DND-41 (cell line): ENCODE data around the gene EFNA2.

Source experiments
- ATAC-seq: fragments of 200-7000 bp; cut with Tn5 transposase; 3 replicates; pipeline ENCODE4 v1.9.1; 2021; ENCODE audit warnings: low read depth; ENCODE audit not compliant: insufficient read depth
- DNase-seq: peaks from one replicate; pipeline ENCODE4 v3.0.0-alpha.2; 2020
- H2AFZ ChIP-seq: 2 replicates; pipeline ENCODE4 v1.6.0; 2012; ENCODE audit warnings: low read depth, low read length
- H3K27ac ChIP-seq: 2 replicates; pipeline ENCODE4 v1.5.1; 2012; ENCODE audit warnings: low read length, inconsistent platforms
- H3K27me3 ChIP-seq: fragments of 200-600 bp; sonication (generic); 2 replicates; pipeline ENCODE4 v1.6.0; 2012; ENCODE audit warnings: low read length, mild to moderate bottlenecking, inconsistent platforms; ENCODE audit not compliant: insufficient read depth, poor library complexity
- H3K36me3 ChIP-seq: 2 replicates; pipeline ENCODE4 v1.5.1; 2012; ENCODE audit warnings: low read length, inconsistent platforms; ENCODE audit not compliant: insufficient read depth
- H3K4me1 ChIP-seq: 2 replicates; pipeline ENCODE4 v1.5.1; 2012; ENCODE audit warnings: mild to moderate bottlenecking, low read length; ENCODE audit not compliant: insufficient read depth
- H3K4me2 ChIP-seq: 2 replicates; pipeline ENCODE4 v1.6.0; 2012; ENCODE audit warnings: mild to moderate bottlenecking, moderate library complexity, low read length, inconsistent platforms; ENCODE audit not compliant: insufficient read depth
- H3K4me3 ChIP-seq, 2 experiments: fragments of 200-600 bp in 1 of 2; shearing (Covaris generic) in 1 of 2; 2 replicates each; pipeline ENCODE4 v1.5.1; 2012 to 2016; ENCODE audit warnings: inconsistent platforms in 2 of 2, low read length in 2 of 2, mild to moderate bottlenecking in 2 of 2, low read depth in 1 of 2, moderate library complexity in 1 of 2
- H3K79me2 ChIP-seq: 2 replicates; pipeline ENCODE4 v1.6.0; 2012; ENCODE audit warnings: low read length, inconsistent platforms; ENCODE audit not compliant: insufficient read depth
- H3K9ac ChIP-seq: 2 replicates; pipeline ENCODE4 v1.6.0; 2012; ENCODE audit warnings: low read depth, mild to moderate bottlenecking, inconsistent platforms, low read length, moderate library complexity
- H3K9me3 ChIP-seq: 2 replicates; pipeline ENCODE4 v1.5.1; 2012; ENCODE audit warnings: low read length, moderate library complexity, mild to moderate bottlenecking, inconsistent platforms; ENCODE audit not compliant: insufficient read depth, severe bottlenecking
- H4K20me1 ChIP-seq: 2 replicates; pipeline ENCODE4 v1.6.0; 2012; ENCODE audit warnings: low read length; ENCODE audit not compliant: insufficient read depth
- EZH2 ChIP-seq: IDR thresholded peaks from 3 replicates; pipeline ENCODE4 v1.6.1; 2012; ENCODE audit warnings: borderline replicate concordance, low read depth, mild to moderate bottlenecking, moderate library complexity, low read length, inconsistent platforms; ENCODE audit not compliant: severe bottlenecking
- TF ChIP-seq, protein P1 (sequence below): IDR thresholded peaks from 2 replicates; pipeline ENCODE4 v1.5.1; 2012; ENCODE audit warnings: borderline replicate concordance, low read length, moderate library complexity, mild to moderate bottlenecking; ENCODE audit not compliant: poor library complexity, severe bottlenecking; ENCODE audit errors: extremely low read depth

Gene EFNA2

DNA sequence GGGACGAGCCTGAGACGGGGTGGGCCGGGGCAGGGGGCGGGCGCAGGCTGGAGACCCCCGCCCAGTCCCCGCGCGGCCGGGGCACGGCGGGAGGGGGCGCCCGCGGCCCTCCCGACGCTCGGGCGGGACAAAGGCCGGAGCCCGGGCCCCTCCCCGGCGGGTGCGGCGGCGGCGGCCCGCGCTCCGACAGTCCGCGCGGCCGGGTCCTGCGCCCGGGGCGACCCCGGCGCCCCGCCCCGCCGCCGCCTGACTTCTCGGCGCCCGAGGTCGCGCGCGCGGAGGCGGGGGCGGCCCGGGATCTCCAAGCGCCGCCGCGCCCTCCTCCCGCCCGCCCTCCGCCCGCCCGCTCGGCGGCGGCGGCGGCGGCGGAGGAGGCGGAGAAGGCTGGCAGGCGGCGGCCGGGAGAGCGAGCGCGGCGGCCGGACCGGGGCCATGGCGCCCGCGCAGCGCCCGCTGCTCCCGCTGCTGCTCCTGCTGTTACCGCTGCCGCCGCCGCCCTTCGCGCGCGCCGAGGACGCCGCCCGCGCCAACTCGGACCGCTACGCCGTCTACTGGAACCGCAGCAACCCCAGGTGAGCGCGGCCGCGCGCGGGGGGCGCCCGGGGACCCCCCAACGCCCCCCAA lies at the start of gene EFNA2:
Gene EFNA2 (plus strand): TSS at position 137 of the 624 bp plus-strand sequence. CDS start 296 bp downstream, at position 433.
- no peak for ATAC-seq
- no peak within 1 kb of the TSS for H3K9ac ChIP-seq
- no peaks in the 10 kb centered on the region for H3K9me3 ChIP-seq
- H3K27ac ChIP-seq = no peak within 1 kb of the TSS
- no peaks in the 10 kb centered on the region for H3K4me1 ChIP-seq
- no peaks in the 10 kb centered on the region for H3K27me3 ChIP-seq
- no peaks in the 10 kb centered on the region for H3K79me2 ChIP-seq
- H3K36me3 ChIP-seq = no peaks in the 10 kb centered on the region
- no peak within 1 kb of the TSS for H2AFZ ChIP-seq
- DNase-seq = no peak
- H3K4me3 ChIP-seq = no peak within 1 kb of the TSS
- TF ChIP-seq, protein P1, sequence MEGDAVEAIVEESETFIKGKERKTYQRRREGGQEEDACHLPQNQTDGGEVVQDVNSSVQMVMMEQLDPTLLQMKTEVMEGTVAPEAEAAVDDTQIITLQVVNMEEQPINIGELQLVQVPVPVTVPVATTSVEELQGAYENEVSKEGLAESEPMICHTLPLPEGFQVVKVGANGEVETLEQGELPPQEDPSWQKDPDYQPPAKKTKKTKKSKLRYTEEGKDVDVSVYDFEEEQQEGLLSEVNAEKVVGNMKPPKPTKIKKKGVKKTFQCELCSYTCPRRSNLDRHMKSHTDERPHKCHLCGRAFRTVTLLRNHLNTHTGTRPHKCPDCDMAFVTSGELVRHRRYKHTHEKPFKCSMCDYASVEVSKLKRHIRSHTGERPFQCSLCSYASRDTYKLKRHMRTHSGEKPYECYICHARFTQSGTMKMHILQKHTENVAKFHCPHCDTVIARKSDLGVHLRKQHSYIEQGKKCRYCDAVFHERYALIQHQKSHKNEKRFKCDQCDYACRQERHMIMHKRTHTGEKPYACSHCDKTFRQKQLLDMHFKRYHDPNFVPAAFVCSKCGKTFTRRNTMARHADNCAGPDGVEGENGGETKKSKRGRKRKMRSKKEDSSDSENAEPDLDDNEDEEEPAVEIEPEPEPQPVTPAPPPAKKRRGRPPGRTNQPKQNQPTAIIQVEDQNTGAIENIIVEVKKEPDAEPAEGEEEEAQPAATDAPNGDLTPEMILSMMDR = no peak
- TF ChIP-seq EZH2 = no peak
- peaks cover 3% of the 10 kb centered on the region; the same call in 1 of the 2 replicates for H4K20me1 ChIP-seq
- H3K4me2 ChIP-seq = no peak within 1 kb of the TSS

DNA sequence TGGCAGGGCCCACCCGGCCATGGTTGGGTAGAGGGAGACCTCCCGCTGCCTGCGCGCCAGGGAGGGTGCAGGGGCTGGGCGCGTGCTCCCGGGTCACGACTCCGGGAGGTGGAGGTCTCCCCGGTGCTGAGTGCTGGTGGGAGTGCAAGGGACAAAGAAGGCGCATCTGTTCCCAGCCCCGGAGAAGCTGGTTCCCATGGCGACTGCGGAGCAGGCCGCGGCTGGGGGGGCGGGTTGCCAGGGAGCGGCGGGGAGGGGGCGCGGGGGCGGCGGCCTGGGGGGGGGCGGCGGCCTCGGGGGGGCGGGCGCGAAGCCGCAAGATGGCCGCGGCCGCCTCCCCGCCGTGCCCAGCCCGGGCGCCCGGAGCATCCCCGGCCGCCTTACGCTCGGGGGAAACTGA lies 49.1 kb upstream of the EFNA2 start:
- no peak overlapping the region for H2AFZ ChIP-seq

DNA sequence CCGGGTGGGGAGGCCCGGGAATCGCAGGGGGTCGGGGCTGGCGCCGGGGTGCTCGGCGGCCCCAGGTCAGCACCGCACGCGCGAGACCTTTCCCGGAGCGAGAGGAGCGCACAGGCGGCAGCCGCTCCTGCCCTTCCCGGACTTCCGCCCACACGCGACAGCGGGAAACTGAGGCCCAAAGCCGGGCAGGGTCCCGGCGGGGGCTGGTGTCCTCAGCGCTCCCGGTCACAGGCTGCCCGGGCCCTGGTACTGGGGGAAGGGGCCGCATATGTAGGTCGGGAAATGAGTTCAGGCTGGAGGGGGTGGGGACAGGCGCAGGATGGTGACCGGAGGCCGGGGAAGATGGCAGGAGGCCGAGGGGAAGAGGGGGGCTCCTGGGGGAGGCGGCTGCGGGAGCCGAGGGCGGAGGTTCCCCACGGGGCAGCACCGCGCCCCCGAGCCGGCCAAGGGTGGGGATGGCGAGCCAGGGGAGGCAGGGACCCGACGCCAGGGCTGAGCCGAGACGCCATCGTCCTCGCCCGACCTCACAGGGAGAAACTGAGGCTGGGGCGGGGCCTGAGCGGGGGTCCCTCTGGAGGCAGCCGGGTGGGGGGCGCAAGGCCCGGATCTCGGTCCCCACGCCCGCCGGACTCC lies 48.5 kb upstream of the EFNA2 start:
- no peak for ATAC-seq
- Histone ChIP-seq H3K4me1 (peaks cover 39% of the 10 kb centered on the region), H3K27ac (no peak overlapping the region)

More for the DNA sequence above, 49.1 kb upstream of the EFNA2 start:
- Histone ChIP-seq H3K4me3 (no peak overlapping the region), H3K4me1 (peaks cover 37% of the 10 kb centered on the region), H3K79me2 (peaks cover 5% of the 10 kb centered on the region), H3K9ac (no peak overlapping the region), H3K27me3 (peaks cover 6% of the 10 kb centered on the region), H3K36me3 (no peaks in the 10 kb centered on the region), H3K9me3 (no peaks in the 10 kb centered on the region), H3K4me2 (peak overlapping the region; percentile 77), H4K20me1 (no peaks in the 10 kb centered on the region), H3K27ac (no peak overlapping the region)
- ATAC-seq (no peak), DNase-seq (no peak)
- TF ChIP-seq, protein P1 = no peak
- no peak for TF ChIP-seq EZH2

More for the DNA sequence above, 48.5 kb upstream of the EFNA2 start:
- peaks cover 6% of the 10 kb centered on the region for H3K27me3 ChIP-seq
- peaks cover 11% of the 10 kb centered on the region for H3K79me2 ChIP-seq
- TF ChIP-seq EZH2 = peak; percentile 54
- TF ChIP-seq, protein P1 = no peak
- peak overlapping the region; percentile 77 for H3K4me2 ChIP-seq
- peaks cover under 1% of the 10 kb centered on the region; the same call in 1 of the 2 replicates for H4K20me1 ChIP-seq
- no peak for DNase-seq
- no peaks in the 10 kb centered on the region for H3K9me3 ChIP-seq
- no peaks in the 10 kb centered on the region; the same call in 1 of the 2 replicates for H3K36me3 ChIP-seq
- H3K4me3 ChIP-seq = peak overlapping the region; percentile 9 to 59; a peak in 3 of 4 replicates
- peak overlapping the region; percentile 37; the same call in 1 of the 2 replicates for H2AFZ ChIP-seq
- peak overlapping the region; percentile 59 for H3K9ac ChIP-seq
